ENCODE results near the gene HAL. TPM values are rescaled to one million over a fixed set of nuclear protein-coding genes. Genes with fewer than 3 reads are reported as not detected.

Gene HAL
- total and polyA plus RNA-seq, 2 of the 13 experiments (the other 11 are each of a cell fraction or from before 2014, with no cell fraction given): 0.89 to 37.8 TPM

GRCh38 chr12:95943330-95943842 is 52.8 kb downstream of the HAL start, which contains the start of gene AMDHD1 (continued):
- TF ChIP-seq, protein P1, sequence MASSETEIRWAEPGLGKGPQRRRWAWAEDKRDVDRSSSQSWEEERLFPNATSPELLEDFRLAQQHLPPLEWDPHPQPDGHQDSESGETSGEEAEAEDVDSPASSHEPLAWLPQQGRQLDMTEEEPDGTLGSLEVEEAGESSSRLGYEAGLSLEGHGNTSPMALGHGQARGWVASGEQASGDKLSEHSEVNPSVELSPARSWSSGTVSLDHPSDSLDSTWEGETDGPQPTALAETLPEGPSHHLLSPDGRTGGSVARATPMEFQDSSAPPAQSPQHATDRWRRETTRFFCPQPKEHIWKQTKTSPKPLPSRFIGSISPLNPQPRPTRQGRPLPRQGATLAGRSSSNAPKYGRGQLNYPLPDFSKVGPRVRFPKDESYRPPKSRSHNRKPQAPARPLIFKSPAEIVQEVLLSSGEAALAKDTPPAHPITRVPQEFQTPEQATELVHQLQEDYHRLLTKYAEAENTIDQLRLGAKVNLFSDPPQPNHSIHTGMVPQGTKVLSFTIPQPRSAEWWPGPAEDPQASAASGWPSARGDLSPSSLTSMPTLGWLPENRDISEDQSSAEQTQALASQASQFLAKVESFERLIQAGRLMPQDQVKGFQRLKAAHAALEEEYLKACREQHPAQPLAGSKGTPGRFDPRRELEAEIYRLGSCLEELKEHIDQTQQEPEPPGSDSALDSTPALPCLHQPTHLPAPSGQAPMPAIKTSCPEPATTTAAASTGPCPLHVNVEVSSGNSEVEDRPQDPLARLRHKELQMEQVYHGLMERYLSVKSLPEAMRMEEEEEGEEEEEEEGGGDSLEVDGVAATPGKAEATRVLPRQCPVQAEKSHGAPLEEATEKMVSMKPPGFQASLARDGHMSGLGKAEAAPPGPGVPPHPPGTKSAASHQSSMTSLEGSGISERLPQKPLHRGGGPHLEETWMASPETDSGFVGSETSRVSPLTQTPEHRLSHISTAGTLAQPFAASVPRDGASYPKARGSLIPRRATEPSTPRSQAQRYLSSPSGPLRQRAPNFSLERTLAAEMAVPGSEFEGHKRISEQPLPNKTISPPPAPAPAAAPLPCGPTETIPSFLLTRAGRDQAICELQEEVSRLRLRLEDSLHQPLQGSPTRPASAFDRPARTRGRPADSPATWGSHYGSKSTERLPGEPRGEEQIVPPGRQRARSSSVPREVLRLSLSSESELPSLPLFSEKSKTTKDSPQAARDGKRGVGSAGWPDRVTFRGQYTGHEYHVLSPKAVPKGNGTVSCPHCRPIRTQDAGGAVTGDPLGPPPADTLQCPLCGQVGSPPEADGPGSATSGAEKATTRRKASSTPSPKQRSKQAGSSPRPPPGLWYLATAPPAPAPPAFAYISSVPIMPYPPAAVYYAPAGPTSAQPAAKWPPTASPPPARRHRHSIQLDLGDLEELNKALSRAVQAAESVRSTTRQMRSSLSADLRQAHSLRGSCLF (CRISPR knock-in tag; IDR thresholded peaks at IDR 0.05; ENCODE audit: borderline replicate concordance): no peak
- TF ChIP-seq MTA3 (CRISPR knock-in tag; IDR thresholded peaks at IDR 0.05) (no peak), THYN1 (CRISPR knock-in tag; IDR thresholded peaks at IDR 0.05; ENCODE audit: borderline replicate concordance, low read depth) (no peak), ADNP (CRISPR knock-in tag; IDR thresholded peaks at IDR 0.05) (no peak), MTA1 (CRISPR knock-in tag; IDR thresholded peaks at IDR 0.05; ENCODE audit: borderline replicate concordance) (no peak), CENPX (CRISPR knock-in tag; IDR thresholded peaks at IDR 0.05) (no peak), ERF (CRISPR knock-in tag; IDR thresholded peaks at IDR 0.05) (no peak), KLF13 (CRISPR knock-in tag; IDR thresholded peaks at IDR 0.05) (no peak), KLF16 (CRISPR knock-in tag; IDR thresholded peaks at IDR 0.05) (peak in 1 of 2 experiments; percentile 16; a peak in 2 of 4 replicates), AHR (CRISPR knock-in tag; IDR thresholded peaks at IDR 0.05) (peak; percentile 50; the same call in 1 of the 2 replicates), SP1 (IDR thresholded peaks at IDR 0.05) (no peak), SP1 (CRISPR knock-in tag; IDR thresholded peaks at IDR 0.05) (no peak), ZNF784 (CRISPR knock-in tag; IDR thresholded peaks at IDR 0.05; ENCODE audit: borderline replicate concordance) (peak; percentile 27; the same call in 1 of the 2 replicates), ZFYVE20 (CRISPR knock-in tag; IDR thresholded peaks at IDR 0.05; ENCODE audit: borderline replicate concordance, low read depth) (0 out of 2 replicates have a peak, but pooled peaks have one; percentile 38), ZNF564 (CRISPR knock-in tag; IDR thresholded peaks at IDR 0.05) (no peak; the same call in 1 of the 2 replicates), GTF2F1 (IDR thresholded peaks at IDR 0.05; ENCODE audit: low read length) (no peak), ZBTB20 (CRISPR knock-in tag; IDR thresholded peaks at IDR 0.05; ENCODE audit: borderline replicate concordance, low read depth) (peak; percentile 30; the same call in 1 of the 2 replicates), ZNF337 (CRISPR knock-in tag; IDR thresholded peaks at IDR 0.05; ENCODE audit: borderline replicate concordance, low read depth) (no peak), FOXK2 (IDR thresholded peaks at IDR 0.05) (no peak), ZNF569 (CRISPR knock-in tag; IDR thresholded peaks at IDR 0.05; ENCODE audit: borderline replicate concordance) (no peak), HOXA9 (CRISPR knock-in tag; IDR thresholded peaks at IDR 0.05; ENCODE audit: borderline replicate concordance) (peak; percentile 30; the same call in 1 of the 2 replicates), ZNF30 (CRISPR knock-in tag; IDR thresholded peaks at IDR 0.05) (no peak)
- TF ChIP-seq, protein P2, sequence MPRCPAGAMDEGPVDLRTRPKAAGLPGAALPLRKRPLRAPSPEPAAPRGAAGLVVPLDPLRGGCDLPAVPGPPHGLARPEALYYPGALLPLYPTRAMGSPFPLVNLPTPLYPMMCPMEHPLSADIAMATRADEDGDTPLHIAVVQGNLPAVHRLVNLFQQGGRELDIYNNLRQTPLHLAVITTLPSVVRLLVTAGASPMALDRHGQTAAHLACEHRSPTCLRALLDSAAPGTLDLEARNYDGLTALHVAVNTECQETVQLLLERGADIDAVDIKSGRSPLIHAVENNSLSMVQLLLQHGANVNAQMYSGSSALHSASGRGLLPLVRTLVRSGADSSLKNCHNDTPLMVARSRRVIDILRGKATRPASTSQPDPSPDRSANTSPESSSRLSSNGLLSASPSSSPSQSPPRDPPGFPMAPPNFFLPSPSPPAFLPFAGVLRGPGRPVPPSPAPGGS (CRISPR knock-in tag; IDR thresholded peaks at IDR 0.05): 0 out of 2 replicates have a peak, but pooled peaks have one; percentile 56
